PC-3 (cell line): ENCODE measurements around the gene DENND6B. TPM values are rescaled to one million over a fixed set of nuclear protein-coding genes. Genes with fewer than 3 reads are reported as not detected.
A peak's percentile ranks its signal among the peaks of the same experiment; 100 is the strongest.

Experiments
- ATAC-seq: fragments of 200-7000 bp; cut with Tn5 transposase; 2 replicates; pipeline ENCODE4 v1.9.1; 2020; ENCODE audit warnings: mild to moderate bottlenecking, moderate library complexity
- BruUV-seq: library from RNA; stranded (reverse); fragments of 400-500 nt; replicated peaks from 2 replicates; lab custom pipeline; 2021; lab: Mats Ljungman, UMichigan
- CTCF ChIA-PET: fragments of 300-600 bp; sonication (Branson Sonifier 250); formaldehyde crosslinking; loops from one replicate; lab custom pipeline; 2022; ENCODE audit warnings: antibody characterized with exemption; lab: Charles Lee
- POLR2A ChIA-PET: fragments of 300-600 bp; sonication (Branson Sonifier 250); formaldehyde crosslinking; loops from one replicate; lab custom pipeline; 2022; ENCODE audit warnings: antibody characterized with exemption; ENCODE audit not compliant: unreplicated experiment; lab: Charles Lee
- DNase-seq: peaks from one replicate; pipeline ENCODE4 v3.0.0-alpha.2; 2015
- H2AFZ ChIP-seq: fragments of 300-600 bp; sonication (generic); 2 replicates; pipeline ENCODE4 v1.6.0; 2016; ENCODE audit warnings: antibody characterized with exemption, low read length
- H3F3A ChIP-seq: fragments of 300-600 bp; sonication (generic); one replicate; pipeline ENCODE4 v1.6.0; 2017; ENCODE audit warnings: antibody characterized with exemption, low read length, control low read depth, mild to moderate bottlenecking; ENCODE audit not compliant: unreplicated experiment
- H3K27ac ChIP-seq: fragments of 300-600 bp; sonication (generic); 2 replicates; pipeline ENCODE4 v1.5.1; 2016; ENCODE audit warnings: mild to moderate bottlenecking, low read length
- H3K27me3 ChIP-seq: fragments of 300-600 bp; sonication (generic); 2 replicates; pipeline ENCODE4 v1.6.1; 2016; ENCODE audit warnings: low read length, mixed read lengths
- H3K36me3 ChIP-seq: fragments of 300-600 bp; sonication (generic); 2 replicates; pipeline ENCODE4 v1.6.1; 2016; ENCODE audit warnings: low read depth, mixed run types, low read length, mixed read lengths
- H3K4me1 ChIP-seq: fragments of 300-600 bp; sonication (generic); 2 replicates; pipeline ENCODE4 v1.5.1; 2016; ENCODE audit warnings: low read length; ENCODE audit not compliant: insufficient read depth
- H3K4me2 ChIP-seq: fragments of 300-600 bp; sonication (generic); 2 replicates; pipeline ENCODE4 v1.6.0; 2016; ENCODE audit warnings: low read length
- H3K4me3 ChIP-seq: fragments of 300-600 bp; sonication (generic); 2 replicates; pipeline ENCODE4 v1.5.1; 2016; ENCODE audit warnings: mild to moderate bottlenecking, low read length, mixed read lengths
- H3K79me2 ChIP-seq: fragments of 300-600 bp; sonication (generic); 2 replicates; pipeline ENCODE4 v1.6.1; 2017; ENCODE audit warnings: low read length, mixed read lengths
- H3K9ac ChIP-seq: fragments of 300-600 bp; sonication (generic); 2 replicates; pipeline ENCODE4 v1.6.0; 2016; ENCODE audit warnings: mild to moderate bottlenecking, low read length
- H3K9me2 ChIP-seq: fragments of 300-600 bp; sonication (generic); replicated peaks from 2 replicates; pipeline ENCODE4 v1.6.1; 2016; ENCODE audit warnings: mixed run types, low read length, mixed read lengths
- H3K9me3 ChIP-seq: fragments of 300-600 bp; sonication (generic); 2 replicates; pipeline ENCODE4 v1.6.1; 2016; ENCODE audit warnings: low read length, mixed read lengths
- H4K20me1 ChIP-seq: fragments of 300-600 bp; sonication (generic); 2 replicates; pipeline ENCODE4 v1.6.1; 2016; ENCODE audit warnings: low read length, mixed read lengths
- CTCF ChIP-seq: fragments of 300-600 bp; sonication (generic); conservative IDR thresholded peaks from 2 replicates; pipeline ENCODE4 v1.5.1; 2017; ENCODE audit warnings: antibody characterized with exemption, low read depth, mild to moderate bottlenecking, low read length
- EZH2 ChIP-seq: fragments of 300-600 bp; sonication (generic); IDR thresholded peaks from one replicate; pipeline ENCODE4 v1.6.1; 2017; ENCODE audit warnings: antibody characterized with exemption, mild to moderate bottlenecking, low read length; ENCODE audit not compliant: unreplicated experiment
- EZH2phosphoT487 ChIP-seq: fragments of 300-600 bp; sonication (generic); IDR thresholded peaks from 2 replicates; pipeline ENCODE4 v1.6.1; 2018; ENCODE audit warnings: mild to moderate bottlenecking, antibody characterized with exemption, low read length, borderline replicate concordance
- intact Hi-C: fragments of 100-400 bp; cut with micrococcal nuclease; formaldehyde crosslinking; loops from 2 replicates; pipeline ENCODE4 v1.9.0; 2023
- total RNA-seq: library from RNA; depleted of rRNA; stranded (reverse); fragments of >200 nt; gene quantifications from 2 replicates; pipeline ENCODE4 v1.2.3, GENCODE V29; 2014

DENND6B gene
- total RNA-seq, 1 experiment from 2014 or later = 1.1 TPM

- TF ChIP-seq EZH2 = no peak
- TF ChIP-seq EZH2phosphoT487 = no peak
- TF ChIP-seq CTCF = no peak
- Histone ChIP-seq H3K79me2 (peaks cover 69% of the 10 kb centered on the region), H3K4me2 (peak overlapping the region; percentile 99), H3K4me1 (peaks cover 42% of the 10 kb centered on the region), H4K20me1 (0 out of 2 replicates have a peak, but pooled peaks cover 4% of the 10 kb centered on the region), H3K27ac (peak overlapping the region; percentile 99), H3K9me2 (no peaks in the 10 kb centered on the region), H3F3A (peaks cover 3% of the 10 kb centered on the region), H3K4me3 (peak overlapping the region; percentile 88), H3K36me3 (no peaks in the 10 kb centered on the region), H3K27me3 (no peaks in the 10 kb centered on the region), H2AFZ (no peak overlapping the region), H3K9ac (peak overlapping the region; percentile 94), H3K9me3 (no peaks in the 10 kb centered on the region)
- POLR2A ChIA-PET = no interaction called here
- ATAC-seq (peak; percentile 25), DNase-seq (peak; percentile 66)
- TSS peak; percentile 79 for BruUV-seq
- intact Hi-C loops = loop anchor here (1.0 kb wide), 1 partner anchor 22 kb away; no protein-coding TSS in a partner anchor
- CTCF ChIA-PET = interaction anchor here (0.7 to 1.0 kb wide), 3 partner anchors 11 to 54 kb away, joined by 3 to 4 read pairs (median 3); partner anchors contain the start of gene HDAC10
Observed at GRCh38 chr22:50304528-50305392, 22.1 kb downstream of the DENND6B start.

- CTCF ChIA-PET = interaction anchor here (0.9 kb wide), 1 partner anchor 53 kb away, joined by 3 read pairs; the partner anchor contains the start of gene HDAC10
- no peaks in the 10 kb centered on the region for H3K9me3 ChIP-seq
- H3K4me3 ChIP-seq = peak overlapping the region; percentile 88
- H3K79me2 ChIP-seq = peaks cover 70% of the 10 kb centered on the region
- no peaks in the 10 kb centered on the region for H3K9me2 ChIP-seq
- H3F3A ChIP-seq = peaks cover 3% of the 10 kb centered on the region
- DNase-seq = peak; percentile 50
- H3K36me3 ChIP-seq = no peaks in the 10 kb centered on the region
- intact Hi-C loops = loop anchor here (1.0 kb wide), 1 partner anchor 22 kb away; no protein-coding TSS in a partner anchor
- TF ChIP-seq EZH2phosphoT487 = no peak
- no peak for TF ChIP-seq EZH2
- no peak; the same call in 1 of the 2 replicates for TF ChIP-seq CTCF
- POLR2A ChIA-PET = no interaction called here
- TSS peak; percentile 26 for BruUV-seq
- peak overlapping the region; percentile 94 for H3K9ac ChIP-seq
- no peak overlapping the region for H2AFZ ChIP-seq
- 0 out of 2 replicates have a peak, but pooled peaks cover 4% of the 10 kb centered on the region for H4K20me1 ChIP-seq
- H3K4me2 ChIP-seq = peak overlapping the region; percentile 99
- H3K27ac ChIP-seq = peak overlapping the region; percentile 99
- H3K4me1 ChIP-seq = peaks cover 42% of the 10 kb centered on the region
- ATAC-seq = peak; percentile 20
- no peaks in the 10 kb centered on the region for H3K27me3 ChIP-seq
Observed at GRCh38 chr22:50303848-50304527, 22.8 kb downstream of the DENND6B start.
